Naive thymus-derived CD8-positive, alpha-beta T cell (primary cell): Measurements from ENCODE around the gene UMPS. TPM values are rescaled to one million over a fixed set of nuclear protein-coding genes. Genes with fewer than 3 reads are reported as not detected.
"Not testable (repeated sequence)": the region's sequence is repeated elsewhere in the genome, so short reads cannot be mapped to it uniquely, and the experiment has no call there.

ENCODE experiments used
- ATAC-seq, 2 donors: fragments of 150-1000 bp; cut with Tn5 transposase in 1 of 2; sonication (Bioruptor Pico), chemical (Tn5 transposase) in 1 of 2; 1 replicate in 1 of 2; 2 replicates in 1 of 2; pipeline ENCODE4 v1.10.0; 2021; ENCODE audit warnings: mild to moderate bottlenecking in 2 of 2, moderate library complexity in 2 of 2
- POLR2A ChIA-PET: fragments of 350-600 bp; sonication (Branson Sonifier 250); formaldehyde crosslinking; loops from one replicate; lab custom pipeline; 2021; ENCODE audit warnings: antibody characterized with exemption; lab: Charles Lee
- DNase-seq, 10 donors: peaks; one replicate each; pipeline versions ENCODE4 v3.0.0 to v3.0.0-alpha.2; 2020 to 2022
- H3K27ac Mint-ChIP-seq, 10 donors: one replicate each; pipeline ENCODE4 v1.8.0; 2020 to 2022; ENCODE audit warnings: mild to moderate bottlenecking in 10 of 10, mixed read lengths in 10 of 10, moderate library complexity in 4 of 10, inconsistent platforms in 1 of 10
- H3K27me3 Mint-ChIP-seq, 5 donors: one replicate each; pipeline ENCODE4 v1.8.0; 2021 to 2022; ENCODE audit warnings: mixed read lengths in 5 of 5
- H3K36me3 Mint-ChIP-seq, 3 donors: one replicate each; pipeline ENCODE4 v1.8.0; 2020 to 2022; ENCODE audit warnings: mixed read lengths in 3 of 3, mild to moderate bottlenecking in 2 of 3, inconsistent platforms in 1 of 3
- H3K4me1 Mint-ChIP-seq, 4 donors: one replicate each; pipeline ENCODE4 v1.8.0; 2021 to 2022; ENCODE audit warnings: mixed read lengths in 4 of 4
- H3K4me3 Mint-ChIP-seq, 10 donors: one replicate each; pipeline ENCODE4 v1.8.0; 2020 to 2022; ENCODE audit warnings: mild to moderate bottlenecking in 10 of 10, mixed read lengths in 10 of 10, moderate library complexity in 6 of 10, inconsistent platforms in 1 of 10
- H3K9me3 Mint-ChIP-seq, 9 donors: one replicate each; pipeline ENCODE4 v1.8.0; 2020 to 2022; ENCODE audit warnings: mixed read lengths in 9 of 9, mild to moderate bottlenecking in 3 of 9, inconsistent platforms in 1 of 9, moderate library complexity in 1 of 9
- microRNA-seq: library from miRNA; unstranded; fragments of <30 nt; microRNA quantifications from one replicate; pipeline ENCODE4 v1.2.0, GENCODE V29; 2022; ENCODE audit warnings: borderline microRNAs expressed
- polyA plus RNA-seq, 3 donors: library from polyadenylated mRNA; unstranded; fragments of 300-500 nt; fragmentation: Illumina TruSeq; gene quantifications; one replicate each; pipeline ENCODE4 v1.2.3, GENCODE V29; 2021
- total RNA-seq, 8 experiments: library from RNA in 2 of 8; stranded (reverse) in 2 of 8; gene quantifications; one replicate each; pipeline ENCODE4 v1.2.3 and lab custom pipeline; 2021 to 2026

UMPS gene
- total and polyA plus RNA-seq, 5 experiments from 2014 or later: 19.6 to 31.5 (median 26.8) TPM

DNA sequence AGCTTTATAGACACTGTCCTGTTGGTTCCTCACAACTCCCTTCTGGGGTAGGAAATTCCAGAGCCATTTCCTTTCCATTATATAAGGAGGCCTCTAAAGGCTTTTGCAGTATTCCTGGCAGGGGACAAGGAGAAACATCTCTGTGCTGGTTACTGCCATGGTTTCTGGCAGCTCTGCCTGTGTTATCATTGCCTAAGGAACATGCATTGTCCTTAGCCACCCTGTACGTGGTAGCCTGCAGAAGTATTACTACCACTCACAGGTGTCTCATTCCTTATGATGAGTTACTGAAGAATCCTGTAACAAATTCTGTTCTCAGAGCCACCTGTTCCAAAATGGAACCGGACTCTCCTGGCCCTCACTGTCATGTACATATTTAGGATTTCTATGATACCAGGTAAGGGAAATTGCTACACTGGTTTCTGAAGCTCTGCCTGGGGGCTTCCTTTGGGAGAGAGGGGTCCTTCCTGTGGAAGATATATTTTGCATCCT, 58.0 kb downstream of the UMPS start:
- no peak overlapping the region for H3K27ac Mint-ChIP-seq
- no peaks in the 10 kb centered on the region for H3K36me3 Mint-ChIP-seq
- DNase-seq (no peak), ATAC-seq (no peak)
- H3K4me1 Mint-ChIP-seq: peaks cover 0 to 10% (median 0%) of the 10 kb centered on the region in 4 donors
- H3K9me3 Mint-ChIP-seq: no peaks in the 10 kb centered on the region
- no peaks in the 10 kb centered on the region for H3K27me3 Mint-ChIP-seq
- H3K4me3 Mint-ChIP-seq: no peak overlapping the region
- POLR2A ChIA-PET: no interaction called here

DNA sequence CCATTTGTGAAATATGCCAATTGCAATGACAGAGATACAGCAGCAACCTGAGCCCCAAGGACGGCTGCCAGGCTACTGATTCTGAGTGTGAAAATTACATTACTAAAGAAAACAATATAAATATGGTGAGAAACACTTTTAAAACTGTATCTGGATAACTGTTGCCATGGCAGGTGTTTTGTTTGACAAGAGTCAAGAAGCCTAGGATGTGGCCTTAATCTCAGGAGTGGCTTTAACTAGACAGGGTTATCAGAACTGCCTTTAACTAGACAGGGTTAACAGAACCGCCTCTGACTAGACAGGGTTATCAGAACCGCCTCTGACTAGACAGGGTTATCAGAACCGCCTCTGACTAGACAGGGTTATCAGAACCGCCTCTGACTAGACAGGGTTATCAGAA, 58.9 kb downstream of the UMPS start:
- ATAC-seq, H3K36me3 Mint-ChIP-seq, H3K9me3 Mint-ChIP-seq, H3K4me1 Mint-ChIP-seq, POLR2A ChIA-PET, H3K27ac Mint-ChIP-seq, DNase-seq, H3K27me3 Mint-ChIP-seq, H3K4me3 Mint-ChIP-seq: not testable (repeated sequence)

DNA sequence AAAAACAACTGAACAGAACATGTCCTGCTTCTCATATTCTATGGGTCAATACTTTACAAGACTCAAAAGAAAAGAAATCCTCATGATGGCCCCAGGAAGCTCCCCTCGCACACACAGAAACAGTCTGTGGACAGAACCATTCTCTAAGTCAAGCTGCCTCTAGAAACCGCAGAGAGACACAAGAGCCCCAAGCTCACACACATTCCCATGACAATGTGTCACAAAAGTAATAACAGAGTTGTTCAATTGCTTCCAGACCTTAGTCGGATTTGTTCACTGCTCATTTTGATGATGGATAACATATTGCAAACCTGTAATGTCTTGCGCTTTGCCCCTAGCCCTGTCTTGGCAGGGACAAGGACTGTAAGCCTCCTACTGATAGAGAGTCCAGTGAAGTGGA, 60.9 kb downstream of the UMPS start:
- POLR2A ChIA-PET: no interaction called here
- Mint-ChIP-seq H3K27me3 (peaks cover 0 to 1% (median 0%) of the 10 kb centered on the region in 5 donors), H3K4me1 (peaks cover 0 to 1% (median 0%) of the 10 kb centered on the region in 4 donors), H3K27ac (no peak overlapping the region), H3K4me3 (no peak overlapping the region), H3K9me3 (no peaks in the 10 kb centered on the region), H3K36me3 (no peaks in the 10 kb centered on the region)
- ATAC-seq: no peak
- DNase-seq: no peak

DNA sequence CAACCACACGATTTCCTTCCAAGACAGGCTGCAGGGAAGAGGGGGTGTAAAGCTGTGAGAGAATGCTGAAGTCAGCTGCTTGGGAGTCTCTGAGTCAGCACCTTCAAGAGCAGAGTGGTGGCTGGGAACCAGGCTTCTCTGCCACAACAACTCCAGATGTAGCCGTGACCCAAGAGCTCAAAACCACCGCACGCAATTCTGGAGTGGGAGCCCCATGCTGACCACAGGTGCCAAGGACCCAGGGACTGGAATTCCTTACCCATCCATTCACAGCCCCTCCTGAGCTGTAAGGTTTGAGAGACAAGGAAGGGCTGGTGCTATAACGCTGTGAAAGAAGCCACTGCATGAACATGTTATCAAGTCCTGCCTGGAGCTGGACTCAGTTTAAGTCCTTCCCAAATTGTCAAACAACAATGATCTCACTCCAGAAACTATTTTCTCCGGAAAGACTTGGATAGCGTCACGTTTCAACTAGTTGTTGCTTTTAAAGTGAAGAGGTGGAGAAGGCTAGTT, 61.4 kb downstream of the UMPS start:
- no peaks in the 10 kb centered on the region for H3K9me3 Mint-ChIP-seq
- ATAC-seq: no peak
- no peaks in the 10 kb centered on the region for H3K36me3 Mint-ChIP-seq
- H3K4me3 Mint-ChIP-seq: no peak overlapping the region
- H3K4me1 Mint-ChIP-seq: no peaks in the 10 kb centered on the region
- POLR2A ChIA-PET: no interaction called here
- peaks cover 0 to 1% (median 0%) of the 10 kb centered on the region in 5 donors for H3K27me3 Mint-ChIP-seq
- no peak overlapping the region for H3K27ac Mint-ChIP-seq
- DNase-seq: no peak

DNA sequence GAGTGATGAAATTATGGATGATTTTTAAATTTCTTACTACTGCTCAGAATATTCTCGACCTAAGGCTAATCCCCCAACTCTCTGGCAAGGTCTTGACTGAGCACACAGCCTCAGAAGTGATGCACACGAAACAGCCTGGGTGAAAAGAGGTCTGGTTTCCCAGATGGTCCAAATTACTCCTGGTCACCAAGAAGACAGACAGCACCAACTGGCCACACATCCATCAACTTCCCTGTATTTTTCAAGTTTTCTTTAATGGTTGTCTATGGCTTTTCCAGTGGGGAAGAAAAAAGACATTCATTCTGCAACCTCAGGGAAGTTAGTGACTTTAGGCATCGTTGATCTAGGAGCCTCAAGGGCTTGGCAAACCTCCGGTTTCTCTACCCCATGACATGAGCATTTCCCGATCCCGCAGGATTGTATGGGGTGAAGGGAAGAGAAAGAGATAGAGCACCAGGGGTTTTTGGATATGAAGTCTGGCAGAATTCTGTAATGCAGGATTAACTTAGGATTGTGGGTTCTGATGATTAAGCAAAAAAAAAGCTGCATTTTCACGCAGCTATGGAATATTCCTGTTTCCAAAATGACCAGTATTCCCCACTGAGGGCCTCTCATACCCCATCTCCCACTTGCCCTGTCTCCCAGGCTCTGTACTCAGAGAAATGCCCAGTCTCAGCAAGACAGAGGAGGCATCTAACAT, 62.2 kb downstream of the UMPS start:
- POLR2A ChIA-PET: no interaction called here
- Mint-ChIP-seq H3K4me3 (no peak overlapping the region), H3K9me3 (no peaks in the 10 kb centered on the region)

DNA sequence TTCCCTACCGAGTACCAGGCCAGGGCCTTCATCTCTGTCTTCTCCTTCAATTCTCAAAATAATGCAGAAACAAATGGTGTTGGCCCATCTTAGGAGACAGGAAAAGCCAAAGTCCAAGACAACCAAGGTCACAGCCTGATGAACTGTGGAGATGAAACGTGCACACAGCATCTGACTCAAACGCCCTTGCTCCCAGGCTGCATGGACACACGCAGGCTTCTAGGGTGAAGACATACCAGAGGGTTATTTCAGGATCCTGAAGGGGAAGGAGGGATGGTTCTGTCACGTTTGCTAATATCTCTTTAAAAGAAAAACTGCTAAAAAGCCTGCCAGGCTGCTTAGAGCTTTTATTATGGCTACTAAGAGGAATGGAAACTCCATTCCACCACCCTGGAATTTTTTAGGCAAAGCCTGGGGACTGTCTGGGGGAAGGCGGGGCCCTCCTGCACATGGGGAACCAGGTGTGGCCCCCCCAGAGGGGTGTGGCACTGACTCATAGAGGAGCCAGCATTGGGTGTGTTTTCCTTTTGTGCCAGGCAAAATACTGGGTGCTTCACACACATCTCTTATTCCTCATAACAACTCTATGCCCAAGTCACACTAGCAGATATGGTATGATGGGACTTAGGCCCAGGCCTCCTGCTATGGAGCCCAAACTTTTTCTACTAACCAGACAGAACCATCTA, 62.9 kb downstream of the UMPS start:
- DNase-seq: no peak
- Mint-ChIP-seq H3K36me3 (no peaks in the 10 kb centered on the region), H3K4me3 (no peak overlapping the region), H3K4me1 (no peaks in the 10 kb centered on the region), H3K27me3 (peaks cover 0 to 1% (median 0%) of the 10 kb centered on the region in 5 donors), H3K9me3 (no peaks in the 10 kb centered on the region), H3K27ac (no peak overlapping the region)
- ATAC-seq: no peak
- POLR2A ChIA-PET: no interaction called here

More for the DNA sequence above, 62.2 kb downstream of the UMPS start:
- no peak overlapping the region for H3K27ac Mint-ChIP-seq
- no peak for ATAC-seq
- no peak for DNase-seq
- H3K4me1 Mint-ChIP-seq: no peaks in the 10 kb centered on the region
- H3K27me3 Mint-ChIP-seq: peaks cover 0 to 1% (median 0%) of the 10 kb centered on the region in 5 donors
- H3K36me3 Mint-ChIP-seq: no peaks in the 10 kb centered on the region

DNA sequence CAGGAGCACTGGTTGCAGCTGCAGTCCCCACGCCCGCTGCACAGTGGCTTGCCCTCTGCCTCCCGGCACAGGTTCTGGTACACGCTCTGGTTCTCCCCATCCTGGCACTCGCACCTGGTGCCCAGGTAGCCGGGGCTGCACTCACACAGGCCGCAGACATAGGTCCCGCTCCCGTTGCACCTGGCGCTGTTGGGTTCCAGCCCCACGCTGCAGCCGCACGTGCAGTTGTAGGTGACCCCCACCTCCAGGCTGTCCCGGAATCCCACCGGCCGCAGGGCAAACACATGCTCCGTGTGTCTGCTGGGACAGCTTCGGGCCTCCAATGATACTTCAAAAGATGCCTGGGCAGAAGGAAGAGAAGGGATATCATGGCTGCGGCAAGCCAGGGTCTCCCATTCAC, 66.2 kb downstream of the UMPS start:
- Mint-ChIP-seq H3K27ac (no peak overlapping the region), H3K36me3 (no peaks in the 10 kb centered on the region), H3K4me1 (no peaks in the 10 kb centered on the region), H3K27me3 (peaks cover 0 to 1% (median 0%) of the 10 kb centered on the region in 5 donors), H3K9me3 (no peaks in the 10 kb centered on the region), H3K4me3 (no peak overlapping the region)
- ATAC-seq: no peak
- no peak for DNase-seq
- POLR2A ChIA-PET: interaction anchor here (0.6 kb wide), 1 partner anchor 805 kb away, joined by 4 read pairs; no protein-coding TSS in a partner anchor

DNA sequence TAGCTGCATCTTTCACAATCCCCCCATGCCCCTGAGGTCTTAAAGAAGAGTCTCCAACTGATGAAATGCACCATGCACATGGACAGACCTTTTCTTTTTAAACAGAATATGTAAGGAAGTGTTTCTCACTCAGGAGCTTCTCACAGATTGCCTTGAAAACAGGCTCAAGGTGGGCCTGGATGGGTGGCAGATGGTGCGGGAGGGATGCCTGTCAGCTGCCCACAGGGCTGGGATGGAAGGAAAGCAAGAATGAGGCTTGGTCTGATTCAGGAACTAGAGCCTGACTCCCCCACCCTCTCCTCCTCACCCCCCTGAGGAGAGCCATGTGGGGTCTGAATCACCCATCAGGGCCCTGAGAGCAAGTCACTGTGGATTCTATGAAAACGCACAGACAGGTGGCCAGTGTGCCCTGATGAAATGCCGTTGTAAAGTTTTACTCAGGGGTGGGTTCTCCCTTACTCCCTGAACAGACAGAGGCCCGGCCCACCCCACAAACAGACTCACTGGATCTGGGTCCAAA, 67.2 kb downstream of the UMPS start:
- no peak overlapping the region for H3K27ac Mint-ChIP-seq
- no peak for ATAC-seq
- H3K4me3 Mint-ChIP-seq: no peak overlapping the region
- no peaks in the 10 kb centered on the region for H3K4me1 Mint-ChIP-seq
- POLR2A ChIA-PET: no interaction called here
- H3K27me3 Mint-ChIP-seq: peaks cover 0 to 1% (median 0%) of the 10 kb centered on the region in 5 donors
- no peak for DNase-seq
- H3K9me3 Mint-ChIP-seq: no peaks in the 10 kb centered on the region
- no peaks in the 10 kb centered on the region for H3K36me3 Mint-ChIP-seq

Small RNAs within 50 kb of the gene (microRNA-seq; reads per million reads assigned to microRNA genes)
- not detected for gene MIR544B

Other genes starting within 250 kb of the UMPS start
- 1 to 10 TPM; 1.4 to 2.8 TPM for gene ITGB5, start 156.9 kb downstream of the UMPS start, total RNA-seq
- under 1 TPM in 2 of 3 donors, not detected in 1; 0.27 to 0.46 TPM for gene ITGB5, start 156.9 kb downstream of the UMPS start, polyA plus RNA-seq
- gene MUC13, start 204.3 kb downstream of the UMPS start, total RNA-seq: not detected
- not detected for gene MUC13, start 204.3 kb downstream of the UMPS start, polyA plus RNA-seq